ENCODE data around the gene ZIC1.

Gene ZIC1

DNA sequence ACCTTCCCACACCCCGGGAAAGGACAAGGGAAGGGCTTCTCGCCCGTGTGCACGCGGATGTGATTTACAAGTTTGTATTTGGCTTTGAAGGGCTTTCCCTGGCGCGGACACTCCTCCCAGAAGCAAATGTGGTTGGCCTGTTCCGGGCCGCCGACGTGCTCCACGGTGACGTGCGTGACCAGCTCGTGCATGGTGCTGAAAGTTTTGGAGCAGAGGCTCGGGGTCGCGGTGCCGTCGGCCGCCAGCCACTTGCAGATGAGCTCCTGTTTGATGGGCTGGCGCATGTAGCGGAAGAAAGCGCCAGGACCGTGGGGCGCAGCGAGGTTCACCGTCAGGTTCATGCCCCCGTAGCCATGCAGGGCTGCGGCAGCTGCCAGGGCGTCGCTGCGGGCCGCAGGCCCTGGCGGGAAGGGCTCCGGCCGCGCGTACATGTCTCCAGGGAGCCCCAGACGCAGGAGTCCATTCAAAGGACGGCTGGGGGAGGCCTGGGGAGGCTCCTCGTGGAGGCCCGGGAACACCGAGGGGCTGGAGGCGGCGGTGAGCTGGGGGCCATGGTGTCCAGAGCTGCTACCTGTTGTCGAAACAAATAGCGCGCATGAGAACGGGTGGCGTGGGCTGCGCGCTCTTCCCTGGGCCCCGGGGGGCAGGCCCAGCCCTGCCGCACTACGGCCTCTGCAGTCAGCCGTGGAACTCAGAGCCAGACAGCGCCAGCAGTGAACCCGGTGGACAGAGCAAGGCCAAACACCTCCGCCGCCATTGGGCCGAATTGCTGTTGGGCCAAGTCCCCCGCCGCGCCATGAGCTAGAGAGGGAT, 13.1 kb upstream of the ZIC1 start:
- no peak for DNase-seq (ENCODE audit: low read depth in 2 of 2)

DNA sequence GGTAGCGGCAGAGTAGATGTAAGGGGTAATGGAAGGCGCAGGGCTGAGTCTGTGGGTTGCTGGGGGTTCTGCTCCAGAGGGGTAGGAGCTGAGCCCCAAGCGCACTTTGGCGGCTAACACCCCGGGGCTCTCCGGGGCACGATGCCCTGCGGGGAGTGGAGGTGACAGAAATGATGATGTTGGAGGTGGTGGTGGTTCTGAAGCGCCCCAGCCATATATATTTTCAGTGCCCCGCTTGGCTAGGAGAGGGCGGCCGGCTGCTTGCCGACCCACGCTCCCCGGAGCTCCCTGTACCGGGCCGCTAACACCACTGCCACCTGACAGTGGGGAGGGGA, 12.5 kb upstream of the ZIC1 start:
- DNase-seq (ENCODE audit: low read depth in 2 of 2), result no peak

- no peak for DNase-seq (ENCODE audit: low read depth in 2 of 2)
Measured at GRCh38 chr3:147397155-147397874, 11.8 kb upstream of the ZIC1 start.

DNA sequence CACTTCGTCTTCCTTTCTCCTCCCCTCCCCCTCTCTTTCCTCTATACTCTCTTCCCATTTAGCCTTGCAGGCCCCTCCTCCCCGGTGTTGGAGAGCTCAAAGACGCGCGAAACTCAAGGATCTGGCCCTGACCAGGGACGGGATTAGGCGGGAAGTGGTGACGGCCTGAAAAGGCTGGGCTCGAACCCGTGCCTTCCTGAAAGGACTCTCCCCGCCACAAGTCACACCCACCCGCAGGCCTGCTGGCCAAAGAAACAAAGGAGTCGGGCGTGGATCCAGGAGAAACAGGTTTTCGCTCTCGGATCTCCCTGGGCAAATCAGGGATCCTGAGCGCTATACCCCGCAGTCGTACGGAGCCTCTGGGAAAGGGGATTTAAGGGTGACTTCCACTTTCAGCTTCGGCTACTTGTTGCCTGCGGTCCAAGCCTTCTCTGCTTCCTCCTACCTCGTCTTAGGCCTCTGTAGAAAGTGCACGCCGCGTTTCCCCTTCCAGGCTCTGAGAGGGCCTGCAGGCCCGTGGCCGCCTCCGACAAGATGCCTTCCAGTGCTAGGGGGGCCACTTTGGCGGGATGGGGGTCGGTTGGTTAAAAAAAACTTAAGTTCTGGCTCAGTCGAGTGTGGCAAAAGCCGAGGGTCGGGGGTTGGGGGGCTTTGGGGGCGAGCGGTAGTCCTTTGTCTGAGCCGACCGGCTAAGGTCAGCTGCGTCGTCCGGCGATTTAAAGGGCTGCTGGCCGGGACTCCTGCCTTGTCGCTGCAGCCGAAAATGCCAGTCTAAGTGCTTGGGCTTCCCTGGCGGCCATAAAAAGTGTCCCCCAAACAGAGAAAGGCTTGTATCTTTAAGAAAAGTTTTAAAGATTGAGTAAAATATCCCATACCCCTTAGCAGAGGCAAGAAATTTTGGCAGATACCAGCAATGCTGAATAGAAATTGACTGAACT, 11.0 kb upstream of the ZIC1 start:
- no peak for DNase-seq (ENCODE audit: low read depth in 2 of 2)

DNA sequence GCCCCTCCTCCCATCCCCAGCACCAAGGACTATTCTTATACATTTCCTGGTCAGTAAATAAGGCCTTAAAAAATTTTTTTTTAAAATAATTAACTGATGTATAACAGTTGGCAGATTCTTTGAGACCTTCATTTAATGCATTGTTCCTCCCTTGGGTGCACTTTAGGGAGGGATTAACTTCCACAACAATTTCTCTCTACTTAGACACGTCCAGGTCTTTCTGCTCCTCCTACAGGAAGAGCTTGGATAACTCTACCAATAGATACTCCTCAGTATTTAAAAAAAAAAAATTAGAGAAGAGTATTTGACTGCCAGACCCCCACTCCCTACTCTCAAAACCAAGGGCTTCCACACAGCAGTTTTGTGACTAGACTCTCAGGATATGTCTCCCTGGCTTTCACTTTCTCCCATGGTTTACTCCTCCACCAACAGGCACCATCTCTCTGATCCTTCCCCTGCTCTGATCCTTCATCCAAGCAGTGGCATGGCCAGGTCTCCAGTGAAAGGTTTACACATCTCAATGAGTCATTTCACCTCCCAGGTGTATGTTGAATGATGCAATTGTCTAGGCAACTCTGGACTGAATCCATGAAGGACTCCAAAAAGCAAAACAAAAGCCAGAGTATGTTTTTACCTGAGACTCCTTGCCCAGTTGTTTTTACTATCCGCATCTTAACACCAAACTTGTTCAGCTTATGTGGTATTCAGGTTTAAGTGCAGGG, 10.2 kb upstream of the ZIC1 start:
- no peak for DNase-seq (ENCODE audit: low read depth in 2 of 2)

DNA sequence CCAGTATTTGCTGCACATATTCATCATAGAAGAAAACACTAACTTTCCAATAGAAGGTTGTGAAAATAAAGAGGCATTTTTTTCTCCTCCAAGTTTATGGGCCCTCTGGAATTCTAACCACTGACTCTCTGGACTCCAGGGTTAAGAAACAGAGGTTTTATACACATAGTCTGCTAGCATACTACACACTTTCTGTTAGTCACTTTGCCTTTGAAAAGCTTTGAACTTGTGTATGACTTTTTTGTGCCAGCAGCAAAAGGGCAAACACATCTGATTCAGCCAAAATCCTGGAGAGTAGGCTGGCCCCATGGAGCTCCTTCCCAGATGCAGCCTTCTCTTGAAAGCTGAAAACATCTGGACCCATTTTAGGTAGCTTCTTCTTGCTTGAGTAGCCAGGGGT, 9.1 kb upstream of the ZIC1 start:
- no peak for DNase-seq (ENCODE audit: low read depth in 2 of 2)

DNA sequence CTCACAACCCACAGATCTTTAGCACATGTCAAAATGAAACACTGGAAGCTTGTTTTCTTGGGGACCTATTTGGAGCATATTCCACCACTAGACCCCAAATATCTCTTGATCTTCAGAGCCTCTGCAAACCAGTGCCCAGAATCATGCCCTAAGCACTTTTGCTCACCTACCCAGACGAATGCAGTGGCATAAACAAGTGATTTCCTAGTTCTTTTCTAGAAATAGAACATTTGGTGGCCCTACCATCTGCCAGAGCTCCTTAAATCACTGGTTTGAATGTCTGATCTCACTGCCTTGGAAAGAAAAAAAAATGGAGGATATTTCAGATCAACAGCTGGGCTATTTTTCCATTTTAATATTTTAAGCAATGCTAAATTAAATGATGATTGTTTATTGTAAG, 8.2 kb upstream of the ZIC1 start:
- no peak for DNase-seq (ENCODE audit: low read depth in 2 of 2)

DNA sequence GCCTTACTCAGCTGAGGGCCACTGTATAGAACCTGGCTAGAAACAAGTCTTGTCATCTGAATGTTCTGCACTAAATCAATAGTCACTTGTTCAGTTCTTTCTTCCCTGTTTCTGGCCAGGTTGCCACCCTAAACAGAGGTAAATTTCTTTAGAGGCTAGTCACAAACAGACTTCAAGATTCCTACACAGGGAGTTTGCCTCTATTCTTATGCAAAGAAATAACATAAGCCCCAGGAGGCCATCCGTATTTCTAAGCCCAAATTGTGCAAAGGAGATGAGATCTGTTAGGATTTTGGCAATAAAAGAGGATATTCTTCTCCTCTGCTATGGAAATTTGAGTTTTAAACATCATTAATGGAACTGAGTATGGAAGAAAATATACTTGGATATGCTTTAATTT, 7.7 kb upstream of the ZIC1 start:
- DNase-seq (ENCODE audit: low read depth in 2 of 2), result no peak

- no peak for DNase-seq (ENCODE audit: low read depth in 2 of 2)
Measured at GRCh38 chr3:147402159-147402558, 7.0 kb upstream of the ZIC1 start.

- DNase-seq (ENCODE audit: low read depth in 2 of 2), result no peak
Measured at GRCh38 chr3:147403511-147403910, 5.7 kb upstream of the ZIC1 start.

- DNase-seq (ENCODE audit: low read depth in 2 of 2), result no peak
Measured at GRCh38 chr3:147404000-147404799, 5.0 kb upstream of the ZIC1 start.

- no peak for DNase-seq (ENCODE audit: low read depth in 2 of 2)
Measured at GRCh38 chr3:147404800-147405230, 4.3 kb upstream of the ZIC1 start.

GRCh38 chr3:147405231-147406027, 3.7 kb upstream of the ZIC1 start:
- no peak for DNase-seq (ENCODE audit: low read depth in 2 of 2)

DNA sequence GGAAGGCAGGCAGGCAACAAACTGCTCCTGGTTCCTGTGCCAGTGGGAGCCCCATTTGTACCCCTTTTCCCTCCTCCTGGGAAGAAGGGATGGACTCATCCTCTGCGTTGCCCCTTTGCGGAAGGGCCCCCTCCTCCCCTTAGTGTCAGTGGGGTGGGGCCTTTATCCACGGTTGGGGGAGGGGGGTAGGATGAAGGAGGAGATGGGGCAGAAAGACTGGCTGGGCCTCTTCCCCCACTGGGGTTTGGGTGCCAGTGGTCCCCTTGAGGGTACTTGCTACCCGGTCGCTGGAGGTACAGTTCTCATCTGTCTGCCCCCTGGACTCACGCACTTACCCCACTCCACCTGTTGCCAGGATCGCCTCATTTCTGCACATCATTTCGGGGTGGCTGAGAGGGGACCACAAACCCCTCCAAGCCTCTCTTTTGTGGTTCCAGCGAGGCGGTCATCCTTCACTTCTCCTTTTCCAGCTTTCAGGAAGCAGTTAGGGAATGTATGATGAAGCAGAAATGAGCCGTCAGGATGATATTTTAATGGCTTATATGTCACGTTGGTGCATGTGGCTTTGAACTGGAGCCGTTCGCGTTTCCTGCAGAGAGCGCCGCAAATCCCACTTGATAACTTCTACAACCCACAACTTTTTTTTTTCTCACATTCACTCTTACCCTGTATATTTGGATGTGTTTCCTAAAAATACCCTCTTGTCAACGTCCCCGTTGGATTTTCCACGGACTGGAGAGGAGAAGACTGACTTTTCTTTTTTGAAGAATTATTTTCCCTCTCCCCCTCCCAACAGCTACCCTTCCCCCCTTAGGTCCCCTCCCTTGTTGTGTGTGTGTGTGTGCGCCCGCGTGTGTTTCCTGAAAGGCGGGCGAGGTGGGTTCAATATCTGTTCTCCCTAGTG, 2.9 kb upstream of the ZIC1 start, which contains the start of gene ZIC4:
Gene ZIC4 (minus strand): TSS at position 516 of the 904 bp plus-strand sequence. CDS start 3,746 bp downstream, outside the sequence.
- DNase-seq (ENCODE audit: low read depth in 2 of 2), result no peak

DNA sequence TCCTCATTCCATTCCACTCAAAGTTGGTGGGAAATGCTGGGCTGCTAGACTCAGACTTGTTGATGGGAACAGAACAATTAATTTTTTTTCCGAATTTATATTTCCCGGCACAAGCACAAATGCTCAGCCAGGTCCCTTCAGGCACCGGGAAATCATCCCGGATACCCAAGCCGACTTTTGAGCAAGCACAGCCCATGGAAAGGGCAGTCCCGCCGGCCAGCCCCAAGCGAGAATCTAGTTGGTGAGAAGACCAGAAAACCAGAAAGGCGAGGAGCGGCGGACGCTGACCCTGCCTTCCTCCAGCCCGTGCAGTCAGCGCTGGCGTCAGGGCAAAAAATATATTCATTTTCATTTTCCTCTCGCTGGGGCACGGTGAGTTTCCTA, 2.1 kb upstream of the ZIC1 start:
- no peak for DNase-seq (ENCODE audit: low read depth in 2 of 2)

DNA sequence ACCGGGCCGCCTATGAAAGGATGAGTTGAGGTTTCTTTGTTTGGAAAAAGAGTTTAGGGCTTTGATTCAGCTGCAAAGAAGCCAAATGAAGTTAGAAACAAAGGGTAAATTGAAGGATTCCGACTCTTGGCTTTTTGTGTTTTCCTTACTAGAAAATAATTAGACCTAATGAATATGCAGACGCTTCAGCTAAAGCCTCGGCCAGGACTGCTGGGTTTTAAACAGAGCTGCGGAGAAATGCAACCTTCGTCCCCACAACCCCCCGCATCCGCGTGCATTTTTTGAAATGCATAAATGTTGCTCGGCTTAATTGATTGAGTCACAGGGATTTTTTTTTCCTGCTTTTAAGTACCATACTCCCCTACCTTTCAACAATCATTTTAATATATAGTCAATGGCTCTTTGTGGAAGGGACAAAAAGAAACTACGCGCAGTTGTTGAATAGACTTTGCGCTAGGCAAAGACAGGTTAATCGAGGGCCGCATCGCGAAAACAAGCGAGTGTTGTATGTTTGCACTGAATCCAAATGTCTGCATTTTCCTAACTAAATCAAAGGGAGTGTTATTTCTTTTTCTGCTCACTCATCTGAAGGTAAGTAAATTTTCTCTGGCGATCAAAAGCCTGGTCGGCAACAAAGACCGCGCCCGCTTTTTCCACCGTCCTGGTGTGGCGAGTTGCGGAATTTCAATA, 1.5 kb upstream of the ZIC1 start:
- no peak for DNase-seq (ENCODE audit: low read depth in 2 of 2)

DNA sequence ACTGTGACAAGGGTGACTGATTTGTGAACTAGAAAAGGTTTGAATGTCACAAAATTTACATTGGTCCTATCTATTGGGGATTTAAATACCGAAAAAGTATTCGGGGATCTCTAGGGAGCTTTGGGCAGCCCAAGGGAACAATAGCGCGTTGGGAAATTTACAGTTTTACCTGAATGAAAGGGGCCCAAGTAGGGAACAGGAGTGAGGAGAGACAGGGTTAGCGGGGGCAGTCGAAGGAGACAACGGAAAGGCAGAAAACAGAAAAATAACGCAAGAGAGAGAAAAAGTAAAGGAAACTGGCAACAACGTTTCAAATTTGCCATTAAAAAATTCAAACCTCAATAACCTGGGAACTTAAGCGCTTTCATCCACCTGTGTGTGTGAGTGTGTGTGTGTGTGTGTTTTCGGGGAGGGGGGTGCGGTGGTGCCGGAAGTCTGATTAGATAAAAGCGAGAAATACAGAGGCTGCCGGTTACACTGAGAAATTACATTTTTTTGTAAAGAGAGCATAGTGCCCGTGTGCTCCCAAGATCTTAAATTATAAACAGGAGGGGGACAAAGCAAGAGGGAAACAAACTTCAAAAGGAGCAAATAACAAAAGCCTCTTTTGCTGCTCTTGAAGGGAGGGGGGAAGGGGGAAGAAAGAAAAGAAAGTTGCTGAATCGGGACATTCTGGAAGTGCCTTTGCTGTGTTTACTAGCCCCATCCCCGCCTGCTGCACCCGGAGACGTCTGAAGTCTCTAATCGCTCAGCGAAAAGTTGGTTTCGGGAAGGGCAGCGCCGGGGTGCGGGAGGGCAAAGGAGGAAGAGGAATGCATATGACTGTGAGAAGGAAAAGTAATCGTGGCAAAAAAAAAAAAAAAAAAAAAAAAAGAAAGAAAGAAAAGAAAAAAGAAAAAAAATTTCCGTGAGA, 721 bp upstream of the ZIC1 start:
- DNase-seq (ENCODE audit: low read depth in 2 of 2), result no peak
